ENCODE measurements around the gene FMO3. TPM values are rescaled to one million over a fixed set of nuclear protein-coding genes. Genes with fewer than 3 reads are reported as not detected.

The FMO3 gene
- total and polyA plus RNA-seq, 12 donors = 0.51 to 2.1 (median 1.1) TPM

GRCh38 chr1:171084870-171085269, 5.8 kb upstream of the FMO3 start:
- Histone ChIP-seq H3K36me3 (no peaks in the 10 kb centered on the region), H3K4me3 (no peak overlapping the region), H3K27ac (no peak overlapping the region), H3K9me3 (no peaks in the 10 kb centered on the region), H3K27me3 (no peaks in the 10 kb centered on the region), H3K4me1 (peaks cover 0 to 42% (median 10%) of the 10 kb centered on the region in 9 donors)
- intact Hi-C loops (cut with DNase I) = loop anchor here in 8 of 10 donors (5.0 to 10.0 kb wide), 6 partner anchors 60 to 230 kb away; partner anchors contain the start of genes FMO2 (in 6 of the 8) and FMO4 (in 5 of the 8)
- no peak for ATAC-seq
- TF ChIP-seq CTCF (IDR thresholded peaks at IDR 0.05) = no peak
- DNase-seq = no peak
- 78 to 80% methylated on average over 2 of the region's 2 CpGs for WGBS, 2 donors

- no peaks in the 10 kb centered on the region for H3K27me3 ChIP-seq
- intact Hi-C loops (cut with DNase I) = loop anchor here in 4 of 10 donors (10.0 kb wide), 3 partner anchors 57 to 227 kb away; partner anchors contain the start of genes FMO4 (in 2 of the 4) and FMO2 (in 1 of the 4)
- H3K27ac ChIP-seq = no peak overlapping the region
- no peak overlapping the region for H3K4me3 ChIP-seq
- no peak for DNase-seq
- no peak for ATAC-seq
- no peaks in the 10 kb centered on the region for H3K36me3 ChIP-seq
- H3K9me3 ChIP-seq = no peaks in the 10 kb centered on the region
- H3K4me1 ChIP-seq = peaks cover 0 to 27% (median 6%) of the 10 kb centered on the region in 9 donors
- TF ChIP-seq CTCF (IDR thresholded peaks at IDR 0.05) = no peak
Observed at GRCh38 chr1:171087896-171088295, 2.8 kb upstream of the FMO3 start.

- Histone ChIP-seq H3K27me3 (no peaks in the 10 kb centered on the region), H3K36me3 (no peaks in the 10 kb centered on the region), H3K4me3 (peak overlapping the region in 2 of 10 donors; percentile 1 to 17), H3K9me3 (no peaks in the 10 kb centered on the region), H3K4me1 (peaks cover 0 to 18% (median 0%) of the 10 kb centered on the region in 9 donors), H3K27ac (peak overlapping the region in 2 of 10 donors; percentile 2 to 9)
- 64 to 75% methylated on average over 1 of the region's 1 CpG for WGBS, 2 donors
- ATAC-seq (peak in 1 of 8 donors; percentile 39), DNase-seq (no peak)
- intact Hi-C loops (cut with DNase I) = no loop called here
- no peak for TF ChIP-seq CTCF (IDR thresholded peaks at IDR 0.05)
Observed at GRCh38 chr1:171103862-171104261, 13.2 kb downstream of the FMO3 start.

- no peak overlapping the region for H3K4me3 ChIP-seq
Observed at GRCh38 chr1:171107262-171107940, 16.7 kb downstream of the FMO3 start.

More at GRCh38 chr1:171107262-171107940, 16.7 kb downstream of the FMO3 start:
- Histone ChIP-seq H3K4me1 (peaks cover 0 to 48% (median 5%) of the 10 kb centered on the region in 9 donors), H3K27ac (peak overlapping the region in 4 of 10 donors; percentile 18 to 45 (median 32)), H3K9me3 (no peaks in the 10 kb centered on the region), H3K36me3 (no peaks in the 10 kb centered on the region), H3K27me3 (no peaks in the 10 kb centered on the region)
- WGBS, 2 donors = 64 to 70% methylated on average over 3 of the region's 3 CpGs
- peak in 4 of 8 donors; percentile 53 to 68 (median 62) for ATAC-seq
- intact Hi-C loops (cut with DNase I) = loop anchor here in 3 of 10 donors (1.0 to 5.0 kb wide), 5 partner anchors 35 to 1020 kb away; partner anchors contain the start of gene FMO2 (in 2 of the 3)
- no peak for DNase-seq
- peak in 5 of 9 donors; percentile 40 to 55 (median 44) for TF ChIP-seq CTCF (IDR thresholded peaks at IDR 0.05)
